ENCODE data around the gene IL17A.

Gene IL17A

GRCh38 chr6:52227495-52227894, 41.3 kb downstream of the IL17A start:
- peaks cover 32% of the 10 kb centered on the region for H3K4me1 Mint-ChIP-seq
- H3K36me3 Mint-ChIP-seq, result peaks cover 7% of the 10 kb centered on the region
- peak; percentile 96 for ATAC-seq
- H3K4me3 Mint-ChIP-seq, result no peak overlapping the region
- no peak overlapping the region for H3K27ac Mint-ChIP-seq
- H3K9me3 Mint-ChIP-seq, result no peaks in the 10 kb centered on the region
- peak; percentile 27 to 82 for DNase-seq (ENCODE audit: low spot score in 2 of 2)

GRCh38 chr6:52230685-52231084, 44.5 kb downstream of the IL17A start:
- Mint-ChIP-seq H3K27ac (no peak overlapping the region), H3K9me3 (no peaks in the 10 kb centered on the region), H3K36me3 (peaks cover 7% of the 10 kb centered on the region), H3K4me3 (no peak overlapping the region), H3K4me1 (peaks cover 39% of the 10 kb centered on the region)
- DNase-seq (ENCODE audit: low spot score in 2 of 2), result no peak
- no peak for ATAC-seq

- peak; percentile 87 for ATAC-seq
- DNase-seq (ENCODE audit: low spot score in 2 of 2), result peak; percentile 40 to 79
- no peak overlapping the region for H3K4me3 Mint-ChIP-seq
- H3K27ac Mint-ChIP-seq, result no peak overlapping the region
- no peaks in the 10 kb centered on the region for H3K9me3 Mint-ChIP-seq
- peaks cover 39% of the 10 kb centered on the region for H3K4me1 Mint-ChIP-seq
- peaks cover 7% of the 10 kb centered on the region for H3K36me3 Mint-ChIP-seq
These were observed 45.4 kb downstream of the IL17A start for GRCh38 chr6:52231406-52232127.

- H3K4me1 Mint-ChIP-seq, result peaks cover 27% of the 10 kb centered on the region
- no peak for ATAC-seq
- H3K36me3 Mint-ChIP-seq, result peaks cover 7% of the 10 kb centered on the region
- H3K9me3 Mint-ChIP-seq, result no peaks in the 10 kb centered on the region
- H3K4me3 Mint-ChIP-seq, result no peak overlapping the region
- no peak overlapping the region for H3K27ac Mint-ChIP-seq
- no peak for DNase-seq (ENCODE audit: low spot score in 2 of 2)
These were observed 46.8 kb downstream of the IL17A start for GRCh38 chr6:52233005-52233404.

GRCh38 chr6:52233975-52234823, 48.0 kb downstream of the IL17A start:
- Mint-ChIP-seq H3K4me1 (peaks cover 22% of the 10 kb centered on the region), H3K4me3 (no peak overlapping the region), H3K36me3 (peaks cover 7% of the 10 kb centered on the region), H3K27ac (no peak overlapping the region), H3K9me3 (no peaks in the 10 kb centered on the region)
- peak in 1 of 2 donors; percentile 60 for DNase-seq (ENCODE audit: low spot score in 2 of 2)
- peak; percentile 63 for ATAC-seq
